ENCODE data around the gene RAB43.
"Not testable (repeated sequence)": the region's sequence is repeated elsewhere in the genome, so short reads cannot be mapped to it uniquely, and the experiment has no call there.

Gene RAB43

GRCh38 chr3:129104051-129104450 is 17.6 kb downstream of the RAB43 start:
- TF ChIP-seq CTCF (IDR thresholded peaks at IDR 0.05; ENCODE audit: low read depth, low read length): no peak
- no peak overlapping the region for H3K4me3 ChIP-seq (ENCODE audit: low read depth, low read length)

- no peak for TF ChIP-seq CTCF (IDR thresholded peaks at IDR 0.05; ENCODE audit: low read depth, low read length)
- no peak overlapping the region for H3K4me3 ChIP-seq (ENCODE audit: low read depth, low read length)
Observed at GRCh38 chr3:129103296-129103695, 18.3 kb downstream of the RAB43 start.

- no peak for TF ChIP-seq CTCF (IDR thresholded peaks at IDR 0.05; ENCODE audit: low read depth, low read length)
- H3K4me3 ChIP-seq (ENCODE audit: low read depth, low read length): no peak overlapping the region
Observed at GRCh38 chr3:129101370-129102138, 20.1 kb downstream of the RAB43 start.

- H3K4me3 ChIP-seq (ENCODE audit: low read depth, low read length): no peak overlapping the region
- no peak for TF ChIP-seq CTCF (IDR thresholded peaks at IDR 0.05; ENCODE audit: low read depth, low read length)
Observed at GRCh38 chr3:129100274-129100673, 21.3 kb downstream of the RAB43 start.

GRCh38 chr3:129095285-129095684 is 26.3 kb downstream of the RAB43 start:
- TF ChIP-seq CTCF (IDR thresholded peaks at IDR 0.05; ENCODE audit: low read depth, low read length): no peak
- H3K4me3 ChIP-seq (ENCODE audit: low read depth, low read length): no peak overlapping the region

GRCh38 chr3:129088312-129088711 is 33.3 kb downstream of the RAB43 start:
- H3K4me3 ChIP-seq (ENCODE audit: low read depth, low read length): not testable (repeated sequence)

- not testable (repeated sequence) for H3K4me3 ChIP-seq (ENCODE audit: low read depth, low read length)
Observed at GRCh38 chr3:129087904-129088303, 33.7 kb downstream of the RAB43 start.

- no peak overlapping the region for H3K4me3 ChIP-seq (ENCODE audit: low read depth, low read length)
- no peak for TF ChIP-seq CTCF (IDR thresholded peaks at IDR 0.05; ENCODE audit: low read depth, low read length)
Observed at GRCh38 chr3:129087138-129087702, 34.4 kb downstream of the RAB43 start.

Measured in WI38 (cell line).